ENCODE results near the gene NEURL1.

DNA sequence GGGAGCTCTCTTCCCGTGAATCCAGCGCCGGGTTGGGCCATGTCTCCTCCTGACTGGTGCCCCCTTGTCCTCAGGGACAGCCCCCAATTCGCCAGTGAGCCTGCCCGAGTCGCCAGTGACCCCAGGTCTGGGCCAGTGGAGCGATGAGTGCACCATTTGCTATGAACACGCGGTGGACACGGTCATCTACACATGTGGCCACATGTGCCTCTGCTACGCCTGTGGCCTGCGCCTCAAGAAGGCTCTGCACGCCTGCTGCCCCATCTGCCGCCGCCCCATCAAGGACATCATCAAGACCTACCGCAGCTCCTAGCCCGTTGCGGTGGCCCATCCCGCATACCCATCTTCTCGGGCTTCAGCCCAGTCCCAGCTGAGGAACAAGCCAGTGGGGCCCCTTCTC lies 96.6 kb downstream of the NEURL1 start:
- TF ChIP-seq, protein P1, sequence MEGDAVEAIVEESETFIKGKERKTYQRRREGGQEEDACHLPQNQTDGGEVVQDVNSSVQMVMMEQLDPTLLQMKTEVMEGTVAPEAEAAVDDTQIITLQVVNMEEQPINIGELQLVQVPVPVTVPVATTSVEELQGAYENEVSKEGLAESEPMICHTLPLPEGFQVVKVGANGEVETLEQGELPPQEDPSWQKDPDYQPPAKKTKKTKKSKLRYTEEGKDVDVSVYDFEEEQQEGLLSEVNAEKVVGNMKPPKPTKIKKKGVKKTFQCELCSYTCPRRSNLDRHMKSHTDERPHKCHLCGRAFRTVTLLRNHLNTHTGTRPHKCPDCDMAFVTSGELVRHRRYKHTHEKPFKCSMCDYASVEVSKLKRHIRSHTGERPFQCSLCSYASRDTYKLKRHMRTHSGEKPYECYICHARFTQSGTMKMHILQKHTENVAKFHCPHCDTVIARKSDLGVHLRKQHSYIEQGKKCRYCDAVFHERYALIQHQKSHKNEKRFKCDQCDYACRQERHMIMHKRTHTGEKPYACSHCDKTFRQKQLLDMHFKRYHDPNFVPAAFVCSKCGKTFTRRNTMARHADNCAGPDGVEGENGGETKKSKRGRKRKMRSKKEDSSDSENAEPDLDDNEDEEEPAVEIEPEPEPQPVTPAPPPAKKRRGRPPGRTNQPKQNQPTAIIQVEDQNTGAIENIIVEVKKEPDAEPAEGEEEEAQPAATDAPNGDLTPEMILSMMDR (IDR thresholded peaks at IDR 0.05), result no peak
- no peak for TF ChIP-seq POLR2A (IDR thresholded peaks at IDR 0.05; ENCODE audit: low read depth)

Data from esophagus muscularis mucosa (tissue), 3 donors.